Stomach (tissue), 4 donors: ENCODE data around the gene CDC20B.

Experiments
- EP300 ChIP-seq: sonication (generic); formaldehyde crosslinking; IDR thresholded peaks from one replicate; pipeline ENCODE4 v1.6.1; 2017; ENCODE audit warnings: antibody characterized with exemption
- POLR2A ChIP-seq, 4 donors: fragments of 450-650 bp; IDR thresholded peaks; one replicate each; pipeline ENCODE4 v1.6.1; 2016; ENCODE audit warnings: antibody characterized with exemption in 4 of 4, control low read depth in 2 of 4, mild to moderate bottlenecking in 1 of 4, moderate library complexity in 1 of 4
- POLR2AphosphoS5 ChIP-seq, 3 donors: sonication (generic); formaldehyde crosslinking; IDR thresholded peaks; one replicate each; pipeline ENCODE4 v1.6.1; 2016; ENCODE audit warnings: antibody characterized with exemption in 3 of 3
- TF ChIP-seq, protein P1 (sequence below), 7 experiments: fragments of 450-650 bp in 4 of 7; fragments of 200-600 bp in 3 of 7; sonication (generic) in 3 of 7; IDR thresholded peaks; one replicate each; pipeline ENCODE4 v1.5.1; 2016 to 2019; ENCODE audit warnings: antibody characterized with exemption in 7 of 7, control low read depth in 2 of 7, mild to moderate bottlenecking in 1 of 7

DNA sequence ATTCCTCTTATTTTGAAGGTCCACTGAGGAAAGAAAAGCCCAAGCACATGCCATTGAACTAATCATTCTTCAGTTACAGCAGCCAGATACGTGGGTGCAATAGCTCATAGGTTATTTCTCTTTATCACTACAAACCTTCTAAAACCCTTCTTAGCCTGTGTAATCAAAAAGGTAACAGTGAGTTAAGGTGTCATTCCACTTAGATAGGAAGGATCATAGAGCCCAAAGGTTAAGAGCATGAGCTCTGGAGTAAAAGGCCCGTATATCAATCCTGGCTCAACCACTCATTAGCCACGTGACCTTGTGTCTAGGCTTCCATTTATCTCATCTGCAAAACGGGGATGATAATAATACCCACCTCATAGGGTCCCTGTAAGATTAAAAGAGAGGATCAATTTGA is 10.3 kb downstream of the CDC20B start:
- TF ChIP-seq POLR2A (IDR thresholded peaks at IDR 0.05) (no peak), EP300 (no peak), POLR2AphosphoS5 (IDR thresholded peaks at IDR 0.05) (no peak)
- TF ChIP-seq, protein P1, sequence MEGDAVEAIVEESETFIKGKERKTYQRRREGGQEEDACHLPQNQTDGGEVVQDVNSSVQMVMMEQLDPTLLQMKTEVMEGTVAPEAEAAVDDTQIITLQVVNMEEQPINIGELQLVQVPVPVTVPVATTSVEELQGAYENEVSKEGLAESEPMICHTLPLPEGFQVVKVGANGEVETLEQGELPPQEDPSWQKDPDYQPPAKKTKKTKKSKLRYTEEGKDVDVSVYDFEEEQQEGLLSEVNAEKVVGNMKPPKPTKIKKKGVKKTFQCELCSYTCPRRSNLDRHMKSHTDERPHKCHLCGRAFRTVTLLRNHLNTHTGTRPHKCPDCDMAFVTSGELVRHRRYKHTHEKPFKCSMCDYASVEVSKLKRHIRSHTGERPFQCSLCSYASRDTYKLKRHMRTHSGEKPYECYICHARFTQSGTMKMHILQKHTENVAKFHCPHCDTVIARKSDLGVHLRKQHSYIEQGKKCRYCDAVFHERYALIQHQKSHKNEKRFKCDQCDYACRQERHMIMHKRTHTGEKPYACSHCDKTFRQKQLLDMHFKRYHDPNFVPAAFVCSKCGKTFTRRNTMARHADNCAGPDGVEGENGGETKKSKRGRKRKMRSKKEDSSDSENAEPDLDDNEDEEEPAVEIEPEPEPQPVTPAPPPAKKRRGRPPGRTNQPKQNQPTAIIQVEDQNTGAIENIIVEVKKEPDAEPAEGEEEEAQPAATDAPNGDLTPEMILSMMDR (IDR thresholded peaks at IDR 0.05) = no peak
